ENCODE results near the gene SSC5D. TPM values are rescaled to one million over a fixed set of nuclear protein-coding genes. Genes with fewer than 3 reads are reported as not detected.
A peak's percentile ranks its signal among the peaks of the same experiment; 100 is the strongest.

SSC5D gene
- total and polyA plus RNA-seq, 10 of the 15 experiments (the other 5 are each of a cell fraction or from before 2014, with no cell fraction given), result 0.03 to 0.13 (median 0.05) TPM; not detected in 4

DNA sequence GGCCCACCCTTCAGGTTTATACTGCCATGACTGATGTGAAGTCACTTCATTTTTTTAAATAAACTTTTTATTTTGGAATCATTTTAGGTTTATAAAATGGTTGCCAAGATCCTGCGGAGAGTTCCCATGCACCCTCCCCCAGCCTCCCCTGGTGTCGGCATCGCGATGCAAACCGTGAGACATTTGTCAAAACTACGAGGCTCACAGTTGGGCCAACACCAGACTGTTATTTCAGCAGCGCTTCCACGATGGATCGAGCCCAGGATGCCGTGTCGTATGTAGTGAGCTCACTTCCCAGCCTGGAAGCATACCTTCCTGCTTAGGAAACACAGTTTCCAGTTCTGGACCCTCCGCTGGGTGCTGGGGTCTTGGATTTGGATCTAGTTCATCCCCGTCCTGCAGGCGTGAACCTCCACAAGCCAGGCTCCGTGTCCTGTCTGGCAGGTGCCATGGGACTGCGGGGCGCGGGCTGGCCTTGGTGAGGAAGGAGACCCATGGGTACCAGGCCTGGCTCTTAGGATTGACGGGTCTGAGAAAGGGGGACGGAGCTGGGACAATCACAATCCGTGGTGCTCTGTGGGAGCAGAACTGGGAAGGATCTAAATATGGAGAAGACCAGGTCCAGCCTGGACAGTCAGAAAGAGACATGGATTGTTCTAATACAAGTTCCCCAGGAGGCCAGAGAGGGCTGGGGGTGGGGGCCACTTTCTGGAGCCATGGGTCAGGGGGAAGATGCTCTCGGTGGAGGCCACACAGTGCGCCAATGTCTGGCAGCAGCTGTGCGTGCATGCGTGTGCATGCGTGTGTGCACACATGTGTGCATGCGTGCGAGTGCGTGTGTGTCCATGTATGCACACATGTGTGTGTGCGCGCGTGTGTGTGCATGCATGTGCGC, 51.1 kb downstream of the SSC5D start:
- ChIA-PET POLR2A (no interaction called here), CTCF (no interaction called here), RAD21 (ENCODE audit: unreplicated experiment) (no interaction called here), SMC1A (ENCODE audit: uncharacterized antibody, unreplicated experiment) (no interaction called here)
- Histone ChIP-seq H3K4me1 (ENCODE audit: control insufficient read depth, insufficient read depth, low read length) (no peaks in the 10 kb centered on the region), H3K9me3 (replicated peaks; ENCODE audit: control insufficient read depth, insufficient read depth, low read length) (no peaks in the 10 kb centered on the region), H2AFZ (ENCODE audit: control insufficient read depth, low read depth, low read length) (no peak overlapping the region), H3K79me2 (ENCODE audit: control insufficient read depth, insufficient read depth, low read length) (no peaks in the 10 kb centered on the region), H3K4me2 (ENCODE audit: control insufficient read depth, insufficient read depth) (no peak overlapping the region), H4K20me1 (ENCODE audit: control insufficient read depth, insufficient read depth) (no peaks in the 10 kb centered on the region), H3K27me3 (replicated peaks in 1 of 2; ENCODE audit: control insufficient read depth in 2 of 2, insufficient read depth in 2 of 2, low read length in 1 of 2) (no peaks in the 10 kb centered on the region), H3K9ac (ENCODE audit: control insufficient read depth, insufficient read depth, low read length) (no peak overlapping the region), H3K36me3 (ENCODE audit: control insufficient read depth in 2 of 2, insufficient read depth in 2 of 2, low read length in 1 of 2) (no peaks in the 10 kb centered on the region), H3K4me3 (no peak overlapping the region), H3K27ac (ENCODE audit: control insufficient read depth, insufficient read depth) (no peak overlapping the region)
- FAIRE-seq, result no peak
- TF ChIP-seq MTA2 (IDR thresholded peaks at IDR 0.05; ENCODE audit: low read depth), result no peak
- no peak for TF ChIP-seq EZH2 (IDR thresholded peaks at IDR 0.05; ENCODE audit: borderline replicate concordance, control insufficient read depth, low read depth, low read length)
- no peak for TF ChIP-seq CREB1 (IDR thresholded peaks at IDR 0.05; ENCODE audit: low read depth)
- no peak for TF ChIP-seq POU2F2 (IDR thresholded peaks at IDR 0.05; ENCODE audit: borderline replicate concordance, low read depth, low read length)
- TF ChIP-seq, protein P1, sequence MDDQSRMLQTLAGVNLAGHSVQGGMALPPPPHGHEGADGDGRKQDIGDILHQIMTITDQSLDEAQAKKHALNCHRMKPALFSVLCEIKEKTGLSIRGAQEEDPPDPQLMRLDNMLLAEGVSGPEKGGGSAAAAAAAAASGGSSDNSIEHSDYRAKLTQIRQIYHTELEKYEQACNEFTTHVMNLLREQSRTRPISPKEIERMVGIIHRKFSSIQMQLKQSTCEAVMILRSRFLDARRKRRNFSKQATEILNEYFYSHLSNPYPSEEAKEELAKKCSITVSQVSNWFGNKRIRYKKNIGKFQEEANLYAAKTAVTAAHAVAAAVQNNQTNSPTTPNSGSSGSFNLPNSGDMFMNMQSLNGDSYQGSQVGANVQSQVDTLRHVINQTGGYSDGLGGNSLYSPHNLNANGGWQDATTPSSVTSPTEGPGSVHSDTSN (IDR thresholded peaks at IDR 0.05; ENCODE audit: insufficient replicate concordance, low read depth, low read length), result no peak
- no peak for TF ChIP-seq BMI1 (IDR thresholded peaks at IDR 0.05; ENCODE audit: borderline replicate concordance)
- TF ChIP-seq ASH2L (IDR thresholded peaks at IDR 0.05; ENCODE audit: borderline replicate concordance, low read depth), result no peak
- TF ChIP-seq SMAD5 (IDR thresholded peaks at IDR 0.05; ENCODE audit: low read depth), result no peak
- no peak for TF ChIP-seq CBFB (IDR thresholded peaks at IDR 0.05; ENCODE audit: low read depth)
- no peak for TF ChIP-seq GABPA (IDR thresholded peaks at IDR 0.05; ENCODE audit: low read depth)
- TF ChIP-seq NR2C2 (IDR thresholded peaks at IDR 0.05; ENCODE audit: borderline replicate concordance, control insufficient read depth, insufficient read length, low read depth), result no peak
- TF ChIP-seq TCF3 (IDR thresholded peaks at IDR 0.05; ENCODE audit: borderline replicate concordance, insufficient read depth, low read depth, low read length), result peak; percentile 51; the same call in 1 of the 2 replicates
- TF ChIP-seq MTA3 (IDR thresholded peaks at IDR 0.05; ENCODE audit: borderline replicate concordance, low read length), result no peak
- no peak for TF ChIP-seq SPI1 (IDR thresholded peaks at IDR 0.05; ENCODE audit: borderline replicate concordance, insufficient read depth, low read depth, low read length)
- no peak for TF ChIP-seq CBX3 (IDR thresholded peaks at IDR 0.05; ENCODE audit: borderline replicate concordance, low read depth)
- peak; percentile 88 for TF ChIP-seq BCL3 (IDR thresholded peaks at IDR 0.05; ENCODE audit: borderline replicate concordance, insufficient read depth, low read depth, low read length, poor library complexity, severe bottlenecking)
- 71% methylated on average over 33 of the region's 33 CpGs for WGBS (ENCODE audit: insufficient coverage, insufficient replicate concordance, low lambda C conversion rate, missing lambda C conversion rate)
- in situ Hi-C loops (cut with MboI) (no loop called here), intact Hi-C loops (cut with micrococcal nuclease; ENCODE audit: unreplicated experiment) (no loop called here)
- no peak for ATAC-seq
- BruUV-seq (replicated peaks), result no TSS peak
- DNase-seq (ENCODE audit: low read depth, low spot score), result no peak

All from GM12878 (cell line).